ENCODE measurements around the gene ARHGAP31.

The ARHGAP31 gene

GRCh38 chr3:119347036-119347435 is 52.9 kb downstream of the ARHGAP31 start:
- H3K36me3 ChIP-seq (ENCODE audit: control insufficient read depth in 2 of 2, insufficient read depth in 1 of 2, low read length in 2 of 2), result no peaks in the 10 kb centered on the region
- ChIA-PET POLR2A (no interaction called here), CTCF (interaction anchor here (1.7 kb wide), 1 partner anchor 49 kb away, joined by 4 read pairs; no protein-coding TSS in a partner anchor)
- H3K27ac ChIP-seq (ENCODE audit: extremely low read depth, low read depth, low read length), result no peak overlapping the region
- no peak overlapping the region for H3K4me3 ChIP-seq (ENCODE audit: low read depth, low read length)
- no peaks in the 10 kb centered on the region for H3K9me3 ChIP-seq (ENCODE audit: control insufficient read depth, insufficient read depth, low read depth, low read length)
- no peaks in the 10 kb centered on the region for H3K4me1 ChIP-seq (ENCODE audit: control insufficient read depth, insufficient read depth, low read length)
- TF ChIP-seq PBX3 (CRISPR knock-in tag; IDR thresholded peaks at IDR 0.05) (no peak), ZBTB7A (tag by site-specific recombination; IDR thresholded peaks at IDR 0.05; ENCODE audit: low read depth) (no peak), ZNF23 (tag by site-specific recombination; IDR thresholded peaks at IDR 0.05; ENCODE audit: borderline replicate concordance) (no peak), HIC1 (tag by site-specific recombination; IDR thresholded peaks at IDR 0.05) (no peak), ZNF335 (tag by site-specific recombination; conservative IDR thresholded peaks at IDR 0.05) (no peak), ZNF214 (tag by site-specific recombination; IDR thresholded peaks at IDR 0.05; ENCODE audit: borderline replicate concordance) (no peak), REPIN1 (tag by site-specific recombination; IDR thresholded peaks at IDR 0.05; ENCODE audit: low read depth) (no peak), ZNF521 (tag by site-specific recombination; IDR thresholded peaks at IDR 0.05) (no peak), ZNF513 (tag by site-specific recombination; IDR thresholded peaks at IDR 0.05) (no peak), ZFHX2 (tag by site-specific recombination; conservative IDR thresholded peaks at IDR 0.05) (no peak), ZNF843 (tag by site-specific recombination; IDR thresholded peaks at IDR 0.05) (no peak), ZBTB10 (tag by site-specific recombination; IDR thresholded peaks at IDR 0.05) (no peak), PRDM1 (tag by site-specific recombination; IDR thresholded peaks at IDR 0.05) (no peak), SP3 (tag by site-specific recombination; IDR thresholded peaks at IDR 0.05) (no peak), ZBTB1 (tag by site-specific recombination; IDR thresholded peaks at IDR 0.05) (no peak), ZNF449 (tag by site-specific recombination; IDR thresholded peaks at IDR 0.05) (no peak), ZNF2 (tag by site-specific recombination; IDR thresholded peaks at IDR 0.05) (no peak), ZNF707 (tag by site-specific recombination; IDR thresholded peaks at IDR 0.05) (no peak), ZNF600 (tag by site-specific recombination; IDR thresholded peaks at IDR 0.05) (no peak), ZNF223 (tag by site-specific recombination; IDR thresholded peaks at IDR 0.05) (no peak)
